Ovary (tissue), 9 donors: ENCODE measurements around the gene NUDC. TPM values are rescaled to one million over a fixed set of nuclear protein-coding genes. Genes with fewer than 3 reads are reported as not detected.
A peak's percentile ranks its signal among the peaks of the same experiment; 100 is the strongest.
"Not testable (repeated sequence)": the region's sequence is repeated elsewhere in the genome, so short reads cannot be mapped to it uniquely, and the experiment has no call there.

ENCODE experiments used
- DNase-seq, 5 donors: peaks; one replicate each; pipeline ENCODE4 v3.0.0-alpha.2; 2019 to 2020
- H3K27ac ChIP-seq, 2 donors: fragments of 200-600 bp; one replicate each; pipeline versions ENCODE4 v1.5.1 to v1.8.0; 2019 to 2022
- H3K27me3 ChIP-seq: fragments of 200-600 bp; one replicate; pipeline ENCODE4 v1.8.0; 2022
- H3K36me3 ChIP-seq: fragments of 200-600 bp; sonication (generic); one replicate; pipeline ENCODE4 v1.5.1; 2019
- H3K4me1 ChIP-seq: one replicate; pipeline ENCODE4 v1.8.1; 2013; ENCODE audit warnings: mild to moderate bottlenecking, moderate library complexity; ENCODE audit not compliant: insufficient read depth
- H3K4me3 ChIP-seq: fragments of 200-600 bp; sonication (generic); one replicate; pipeline ENCODE4 v1.5.1; 2017
- H3K9me3 ChIP-seq, 2 donors: fragments of 200-600 bp in 1 of 2; sonication (generic) in 1 of 2; one replicate each; pipeline versions ENCODE4 v1.5.1 to v1.8.1; 2013 to 2019; ENCODE audit warnings: mild to moderate bottlenecking in 1 of 2, moderate library complexity in 1 of 2
- EP300 ChIP-seq: sonication (generic); formaldehyde crosslinking; IDR thresholded peaks from one replicate; pipeline ENCODE4 v1.6.1; 2017; ENCODE audit warnings: antibody characterized with exemption
- POLR2A ChIP-seq: fragments of 450-650 bp; IDR thresholded peaks from one replicate; pipeline ENCODE4 v1.6.1; 2017; ENCODE audit warnings: antibody characterized with exemption, mild to moderate bottlenecking, moderate library complexity
- WGBS, 3 donors: extraction: QIAGEN DNeasy Blood & Tissue Kit in 1 of 3; methylation state at CpG; one replicate each; pipeline versions ENCODE4 v1.1.5 to v1.1.7; 2013 to 2017; 5-methylcytosine and 5-hydroxymethylcytosine counted together
- intact Hi-C, 4 donors: fragments of 100-400 bp; cut with DNase I; formaldehyde crosslinking; loops; one replicate each; pipeline versions ENCODE4 v1.11.0 to v1.15.1; 2022 to 2023
- polyA plus RNA-seq, 2 donors: library from polyadenylated mRNA; stranded (reverse); fragments of 200-250 nt in 1 of 2; fragments of 350-450 nt in 1 of 2; fragmentation: Illumina TruSeq in 1 of 2; extraction: RNeasy Lipid Tissue Mini Kit (QIAGEN cat#74804) in 1 of 2; gene quantifications; one replicate each; pipeline ENCODE4 v1.2.3, GENCODE V29; 2013 to 2014
- total RNA-seq, 7 donors: library from RNA; depleted of rRNA in 2 of 7; stranded (reverse); fragments of >200 nt in 2 of 7; fragmentation: NEBNext Ultra II Directional in 3 of 7; extraction: Animal tissue kit (Norgen Biotek cat#: 25700) in 3 of 7; gene quantifications; one replicate each; pipeline versions ENCODE4 v1.1.0 to v1.2.4, GENCODE V29; 2016 to 2023
- TF ChIP-seq, protein P1 (sequence below), 3 donors: fragments of 450-650 bp in 2 of 3; fragments of 200-600 bp in 1 of 3; IDR thresholded peaks; one replicate each; pipeline versions ENCODE4 v1.5.1 to v1.8.0; 2016 to 2022; ENCODE audit warnings: antibody characterized with exemption in 3 of 3, mild to moderate bottlenecking in 1 of 3
- donor health status: DM: no; HTN: no; CAD: no; lungs with moderate emphysema.
- donor health status: DM: no; HTN: no; CAD: no.
- donor health status: Bipolar disorder and iron deficiency.
- donor health status: DM: yes; HTN: yes; CAD: no.
- donor health status: DM: no; HTN: no; CAD: no.
- donor health status: DM: yes; HTN: yes; CAD: no.

NUDC gene
- total and polyA plus RNA-seq, 9 donors = 32.8 to 76.7 (median 57.6) TPM

DNA sequence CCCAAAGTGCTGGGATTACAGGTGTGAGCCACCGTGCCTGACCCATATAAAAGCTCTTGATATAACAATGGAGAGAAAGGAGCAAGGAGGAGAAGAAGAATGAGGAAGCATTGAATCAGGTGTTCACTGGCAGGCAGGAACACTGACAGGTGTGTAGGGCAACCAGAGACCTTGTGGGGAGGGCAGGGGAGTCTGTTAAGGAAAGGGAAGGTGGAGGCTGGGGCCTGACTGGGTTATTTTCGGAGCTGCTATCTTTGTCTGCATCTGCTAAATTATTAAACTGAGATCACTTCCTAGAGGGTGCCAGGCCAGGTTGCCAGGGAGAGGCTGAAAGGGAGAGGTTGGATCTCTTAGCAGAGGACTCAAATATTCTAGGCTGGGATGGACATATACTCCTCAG lies 65.1 kb downstream of the NUDC start:
- Histone ChIP-seq H3K27me3 (no peaks in the 10 kb centered on the region), H3K27ac (no peak overlapping the region), H3K36me3 (no peaks in the 10 kb centered on the region), H3K4me3 (no peak overlapping the region), H3K9me3 (no peaks in the 10 kb centered on the region), H3K4me1 (no peaks in the 10 kb centered on the region)
- intact Hi-C loops = no loop called here
- TF ChIP-seq, protein P1, sequence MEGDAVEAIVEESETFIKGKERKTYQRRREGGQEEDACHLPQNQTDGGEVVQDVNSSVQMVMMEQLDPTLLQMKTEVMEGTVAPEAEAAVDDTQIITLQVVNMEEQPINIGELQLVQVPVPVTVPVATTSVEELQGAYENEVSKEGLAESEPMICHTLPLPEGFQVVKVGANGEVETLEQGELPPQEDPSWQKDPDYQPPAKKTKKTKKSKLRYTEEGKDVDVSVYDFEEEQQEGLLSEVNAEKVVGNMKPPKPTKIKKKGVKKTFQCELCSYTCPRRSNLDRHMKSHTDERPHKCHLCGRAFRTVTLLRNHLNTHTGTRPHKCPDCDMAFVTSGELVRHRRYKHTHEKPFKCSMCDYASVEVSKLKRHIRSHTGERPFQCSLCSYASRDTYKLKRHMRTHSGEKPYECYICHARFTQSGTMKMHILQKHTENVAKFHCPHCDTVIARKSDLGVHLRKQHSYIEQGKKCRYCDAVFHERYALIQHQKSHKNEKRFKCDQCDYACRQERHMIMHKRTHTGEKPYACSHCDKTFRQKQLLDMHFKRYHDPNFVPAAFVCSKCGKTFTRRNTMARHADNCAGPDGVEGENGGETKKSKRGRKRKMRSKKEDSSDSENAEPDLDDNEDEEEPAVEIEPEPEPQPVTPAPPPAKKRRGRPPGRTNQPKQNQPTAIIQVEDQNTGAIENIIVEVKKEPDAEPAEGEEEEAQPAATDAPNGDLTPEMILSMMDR (IDR thresholded peaks at IDR 0.05) = no peak
- WGBS, 3 donors = 62 to 74% (median 72%) methylated on average over 2 of the region's 2 CpGs
- DNase-seq = no peak

DNA sequence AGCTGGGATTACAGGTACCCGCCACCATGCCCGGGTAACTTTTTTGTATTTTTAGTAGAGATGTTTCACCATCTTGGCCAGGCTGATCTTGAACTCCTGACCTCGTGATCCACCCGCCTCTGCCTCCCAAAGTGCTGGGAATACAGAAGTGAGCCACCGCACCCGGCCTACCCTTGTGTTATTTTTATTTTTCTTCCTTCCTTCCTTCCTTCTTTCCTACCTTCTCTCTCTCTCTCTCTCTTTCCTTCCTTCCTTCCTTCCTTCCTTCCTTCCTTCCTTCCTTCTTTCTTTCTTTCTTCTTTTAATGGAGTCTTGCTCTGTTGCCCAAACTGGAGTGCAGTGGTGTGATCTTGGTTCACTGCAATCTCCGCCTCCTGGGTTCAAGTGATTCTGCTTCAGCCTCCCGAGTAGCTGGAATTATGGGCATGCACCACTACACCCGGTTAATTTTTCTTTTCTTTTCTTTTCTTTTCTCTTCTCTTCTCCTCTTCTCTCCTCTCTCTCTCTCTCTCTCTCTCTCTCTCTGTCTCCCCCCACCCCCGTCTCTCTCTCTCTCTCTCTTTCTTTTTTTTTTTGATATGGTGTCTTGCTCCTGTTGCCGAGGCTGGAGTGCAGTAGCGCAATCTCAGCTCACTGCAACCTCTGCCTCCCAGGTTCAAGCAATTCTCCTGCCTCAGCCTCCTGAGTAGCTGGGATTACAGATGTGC lies 68.0 kb downstream of the NUDC start:
- intact Hi-C loops, H3K36me3 ChIP-seq, H3K9me3 ChIP-seq, H3K27me3 ChIP-seq, H3K4me3 ChIP-seq, DNase-seq, H3K4me1 ChIP-seq, H3K27ac ChIP-seq: not testable (repeated sequence)
- 68 to 78% (median 70%) methylated on average over 12 of the region's 12 CpGs for WGBS, 3 donors

DNA sequence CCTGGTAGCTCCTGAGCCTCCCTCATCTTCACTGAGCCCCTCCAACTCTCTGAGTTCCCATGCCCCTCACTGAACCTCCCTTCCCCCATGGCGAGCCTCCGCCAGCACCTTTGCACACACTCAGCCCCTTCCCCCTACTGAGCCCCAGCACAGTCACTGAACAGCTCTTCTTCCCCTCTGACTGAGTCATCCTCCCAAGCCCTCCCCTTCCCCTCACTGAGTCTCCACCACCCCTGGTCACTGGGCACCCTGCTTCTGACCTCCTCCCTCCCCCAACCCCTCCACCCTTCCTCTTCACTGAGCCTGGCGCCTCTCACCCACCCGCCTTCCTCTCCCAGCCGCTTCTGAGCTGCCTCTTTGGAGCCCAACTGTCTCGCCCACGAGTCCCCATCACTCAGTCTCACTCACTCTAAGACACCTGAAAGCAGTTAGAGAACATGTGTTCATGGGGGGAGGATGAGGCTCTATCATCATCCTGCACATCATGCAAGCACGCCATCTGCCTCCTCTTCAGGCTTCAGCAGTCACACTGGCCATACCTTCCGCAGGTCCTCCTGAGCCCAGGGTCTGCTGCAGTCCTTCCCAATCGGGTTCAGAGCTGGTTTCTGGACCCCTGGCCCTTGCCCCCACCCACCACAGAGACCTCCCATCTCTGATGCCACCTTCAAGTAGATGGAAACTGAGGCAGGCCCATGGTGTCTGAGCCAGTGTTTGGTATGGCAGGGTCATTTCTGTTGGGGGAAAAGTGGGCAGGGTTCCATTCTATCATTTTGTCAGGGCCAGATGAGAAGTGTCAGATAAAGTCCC lies 70.0 kb downstream of the NUDC start:
- Histone ChIP-seq H3K4me3 (no peak overlapping the region), H3K36me3 (no peaks in the 10 kb centered on the region), H3K27me3 (no peaks in the 10 kb centered on the region), H3K4me1 (peaks cover 2% of the 10 kb centered on the region), H3K27ac (no peak overlapping the region), H3K9me3 (no peaks in the 10 kb centered on the region)
- WGBS, 3 donors = 38 to 41% (median 39%) methylated on average over 10 of the region's 10 CpGs
- TF ChIP-seq EP300 = no peak
- no peak for TF ChIP-seq POLR2A
- TF ChIP-seq, protein P1 (IDR thresholded peaks at IDR 0.05) = no peak
- intact Hi-C loops = no loop called here
- DNase-seq = no peak

GRCh38 chr1:26993237-26994019 lies 71.9 kb downstream of the NUDC start, which contains the start of gene TRNP1:
TSS of gene TRNP1 (plus strand) at chr1:26993692. CDS start at chr1:26993787, 95 bp downstream.
- Histone ChIP-seq H3K4me1 (peaks cover 6% of the 10 kb centered on the region), H3K27me3 (no peaks in the 10 kb centered on the region), H3K36me3 (no peaks in the 10 kb centered on the region), H3K27ac (no peak within 1 kb of the TSS), H3K4me3 (peak within 1 kb of the TSS; percentile 67), H3K9me3 (no peaks in the 10 kb centered on the region)
- no peak for TF ChIP-seq POLR2A
- no peak for TF ChIP-seq EP300
- TF ChIP-seq, protein P1 (IDR thresholded peaks at IDR 0.05) = no peak
- 0 to 1% (median 1%) methylated on average over 15 to 61 of the region's 61 CpGs for WGBS, 3 donors
- DNase-seq = peak in 3 of 5 donors; percentile 43 to 68 (median 60)
- intact Hi-C loops = no loop called here
